ENCODE results near the gene DAZAP2.

DNA sequence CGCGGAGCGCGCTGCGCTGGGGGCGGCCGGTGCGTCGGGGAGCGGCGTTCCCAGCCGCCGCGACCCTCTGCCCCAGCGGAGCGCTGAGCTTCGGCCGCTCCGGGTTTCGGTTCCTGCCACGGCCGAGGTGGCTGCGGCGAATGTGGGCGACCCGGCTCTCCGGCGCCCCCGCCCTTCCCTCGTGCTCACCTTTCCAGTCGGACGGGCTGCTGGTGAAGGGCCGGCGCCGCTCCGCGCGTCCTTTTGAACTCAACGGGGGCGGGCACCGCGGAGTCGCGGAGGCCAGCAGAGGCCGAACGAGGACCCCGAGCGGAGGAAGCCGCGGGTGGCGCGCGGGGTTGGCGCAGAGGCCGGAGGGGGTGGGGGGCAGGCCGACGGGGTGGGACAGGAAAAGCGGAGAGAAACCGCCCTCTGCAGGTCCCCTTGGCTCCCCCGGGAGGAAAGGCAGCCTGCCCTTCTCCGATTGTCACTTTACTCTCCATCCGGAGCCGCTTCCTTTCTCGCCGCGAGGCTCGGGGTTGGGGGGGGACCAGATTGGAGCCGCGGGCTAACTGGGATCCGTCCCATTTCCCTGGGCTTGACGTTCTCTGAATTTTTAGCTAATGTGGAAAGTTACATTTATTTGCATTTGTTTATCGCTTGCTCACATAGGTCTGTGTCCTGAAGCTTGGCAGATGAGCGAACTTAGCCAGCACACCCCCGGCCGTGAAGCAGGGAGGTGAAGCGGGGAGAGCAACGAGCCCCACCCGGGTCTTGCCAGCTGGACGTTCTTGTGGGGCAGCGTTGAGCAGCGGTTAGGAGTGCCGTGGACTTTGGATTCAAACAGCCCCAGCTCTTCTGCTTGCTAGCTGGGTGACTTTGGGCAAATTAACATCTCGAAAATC, 31.7 kb downstream of the DAZAP2 start, which contains the start of gene SMAGP:
- TF ChIP-seq POLR2A (IDR thresholded peaks at IDR 0.05; ENCODE audit: low read length) (no peak), GATA1 (IDR thresholded peaks at IDR 0.05; ENCODE audit: low read depth, low read length) (no peak)

Measured in erythroblast (primary cell).